ENCODE measurements around the gene DLG2. TPM values are rescaled to one million over a fixed set of nuclear protein-coding genes. Genes with fewer than 3 reads are reported as not detected.

The DLG2 gene
- total RNA-seq, 4 donors from 2014 or later = 6.5 to 14.6 (median 7.2) TPM

DNA sequence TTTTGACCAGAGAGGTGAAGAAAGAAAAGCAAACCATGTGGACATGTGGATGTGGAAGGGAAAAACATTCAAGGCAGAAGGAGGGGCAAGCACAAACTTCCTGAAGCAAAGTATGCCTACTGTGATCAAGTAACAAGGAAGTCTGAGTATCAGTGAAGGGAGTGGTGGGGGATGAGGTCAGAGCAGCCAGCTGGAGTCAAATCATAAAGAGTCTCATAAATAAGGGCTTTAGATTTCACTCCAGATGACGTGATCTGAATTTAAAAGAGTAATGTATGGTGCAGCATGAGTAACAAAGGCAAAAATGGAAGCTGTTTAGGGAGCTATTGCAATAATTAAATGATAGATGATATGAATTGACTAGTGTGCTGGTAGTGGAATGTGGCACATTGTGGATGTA, 1675.6 kb downstream of the DLG2 start:
- no peak for DNase-seq (ENCODE audit: low spot score in 2 of 2)
- Histone ChIP-seq H3K4me3 (no peak overlapping the region), H3K27ac (no peak overlapping the region), H3K27me3 (no peaks in the 10 kb centered on the region), H3K4me1 (no peaks in the 10 kb centered on the region), H3K9me3 (no peaks in the 10 kb centered on the region), H3K36me3 (no peaks in the 10 kb centered on the region)
- 15 to 27% methylated on average over 1 of the region's 1 CpG for WGBS, 2 donors
- TF ChIP-seq EP300 (IDR thresholded peaks at IDR 0.05) (no peak), POLR2A (IDR thresholded peaks at IDR 0.05) (no peak)
- TF ChIP-seq, protein P1, sequence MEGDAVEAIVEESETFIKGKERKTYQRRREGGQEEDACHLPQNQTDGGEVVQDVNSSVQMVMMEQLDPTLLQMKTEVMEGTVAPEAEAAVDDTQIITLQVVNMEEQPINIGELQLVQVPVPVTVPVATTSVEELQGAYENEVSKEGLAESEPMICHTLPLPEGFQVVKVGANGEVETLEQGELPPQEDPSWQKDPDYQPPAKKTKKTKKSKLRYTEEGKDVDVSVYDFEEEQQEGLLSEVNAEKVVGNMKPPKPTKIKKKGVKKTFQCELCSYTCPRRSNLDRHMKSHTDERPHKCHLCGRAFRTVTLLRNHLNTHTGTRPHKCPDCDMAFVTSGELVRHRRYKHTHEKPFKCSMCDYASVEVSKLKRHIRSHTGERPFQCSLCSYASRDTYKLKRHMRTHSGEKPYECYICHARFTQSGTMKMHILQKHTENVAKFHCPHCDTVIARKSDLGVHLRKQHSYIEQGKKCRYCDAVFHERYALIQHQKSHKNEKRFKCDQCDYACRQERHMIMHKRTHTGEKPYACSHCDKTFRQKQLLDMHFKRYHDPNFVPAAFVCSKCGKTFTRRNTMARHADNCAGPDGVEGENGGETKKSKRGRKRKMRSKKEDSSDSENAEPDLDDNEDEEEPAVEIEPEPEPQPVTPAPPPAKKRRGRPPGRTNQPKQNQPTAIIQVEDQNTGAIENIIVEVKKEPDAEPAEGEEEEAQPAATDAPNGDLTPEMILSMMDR (IDR thresholded peaks at IDR 0.05) = no peak

DNA sequence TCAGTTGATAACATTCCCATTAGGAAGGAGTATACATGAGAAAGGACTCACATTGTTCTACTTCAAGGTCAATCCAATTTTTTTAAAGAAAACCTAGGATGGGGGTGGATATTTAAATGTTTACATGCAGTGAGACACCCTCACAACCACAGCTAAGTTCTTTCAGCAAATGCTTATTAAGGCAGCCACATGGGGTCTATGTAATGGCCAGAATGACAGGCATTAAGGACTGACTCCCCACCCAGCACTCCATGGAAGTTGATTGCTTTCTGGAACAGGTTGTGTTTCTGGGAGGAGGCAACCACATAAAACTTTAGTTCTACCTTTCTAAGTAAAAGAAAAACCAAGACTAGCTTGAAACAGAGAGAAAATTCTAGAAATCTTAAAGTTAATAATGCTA, 1678.9 kb downstream of the DLG2 start:
- TF ChIP-seq, protein P1 (IDR thresholded peaks at IDR 0.05) = no peak
- TF ChIP-seq POLR2A (IDR thresholded peaks at IDR 0.05) (no peak), EP300 (IDR thresholded peaks at IDR 0.05) (no peak)
- no peaks in the 10 kb centered on the region for H3K27me3 ChIP-seq
- no peak for DNase-seq (ENCODE audit: low spot score in 2 of 2)

GRCh38 chr11:83945976-83946375, 1681.2 kb downstream of the DLG2 start:
- WGBS, 2 donors = 93 to 99% methylated on average over 7 of the region's 7 CpGs
- Histone ChIP-seq H3K4me1 (no peaks in the 10 kb centered on the region), H3K9me3 (no peaks in the 10 kb centered on the region), H3K36me3 (no peaks in the 10 kb centered on the region), H3K27ac (no peak overlapping the region), H3K27me3 (no peaks in the 10 kb centered on the region), H3K4me3 (no peak overlapping the region)
- no peak for DNase-seq (ENCODE audit: low spot score in 2 of 2)
- TF ChIP-seq EP300 (IDR thresholded peaks at IDR 0.05) (no peak), POLR2A (IDR thresholded peaks at IDR 0.05) (no peak)
- TF ChIP-seq, protein P1 (IDR thresholded peaks at IDR 0.05) = no peak

More for the DNA sequence above, 1678.9 kb downstream of the DLG2 start:
- no peaks in the 10 kb centered on the region for H3K9me3 ChIP-seq
- H3K4me1 ChIP-seq = no peaks in the 10 kb centered on the region
- no peaks in the 10 kb centered on the region for H3K36me3 ChIP-seq
- H3K27ac ChIP-seq = no peak overlapping the region
- no peak overlapping the region for H3K4me3 ChIP-seq

GRCh38 chr11:83941050-83941449, 1686.1 kb downstream of the DLG2 start:
- no peak for TF ChIP-seq EP300 (IDR thresholded peaks at IDR 0.05)
- no peak for TF ChIP-seq POLR2A (IDR thresholded peaks at IDR 0.05)
- Histone ChIP-seq H3K4me1 (no peaks in the 10 kb centered on the region), H3K27ac (no peak overlapping the region), H3K36me3 (no peaks in the 10 kb centered on the region), H3K4me3 (no peak overlapping the region), H3K9me3 (no peaks in the 10 kb centered on the region), H3K27me3 (no peaks in the 10 kb centered on the region)
- WGBS, 2 donors = 85 to 90% methylated on average over 1 of the region's 1 CpG
- DNase-seq (ENCODE audit: low spot score in 2 of 2) = no peak

- WGBS, 2 donors = 30 to 50% methylated on average over 1 of the region's 1 CpG
- no peaks in the 10 kb centered on the region for H3K27me3 ChIP-seq
- H3K4me1 ChIP-seq = no peaks in the 10 kb centered on the region
- H3K36me3 ChIP-seq = no peaks in the 10 kb centered on the region
- H3K9me3 ChIP-seq = no peaks in the 10 kb centered on the region
- no peak overlapping the region for H3K27ac ChIP-seq
- TF ChIP-seq, protein P1 (IDR thresholded peaks at IDR 0.05) = no peak
- TF ChIP-seq POLR2A (IDR thresholded peaks at IDR 0.05) (no peak), EP300 (IDR thresholded peaks at IDR 0.05) (no peak)
- H3K4me3 ChIP-seq = no peak overlapping the region
- DNase-seq (ENCODE audit: low spot score in 2 of 2) = no peak
These were observed 1689.0 kb downstream of the DLG2 start for GRCh38 chr11:83938148-83938547.

GRCh38 chr11:83933008-83933407, 1694.1 kb downstream of the DLG2 start:
- H3K27me3 ChIP-seq = no peaks in the 10 kb centered on the region
- 64 to 76% methylated on average over 3 of the region's 3 CpGs for WGBS, 2 donors
- TF ChIP-seq POLR2A (IDR thresholded peaks at IDR 0.05) (no peak), EP300 (IDR thresholded peaks at IDR 0.05) (no peak)
- TF ChIP-seq, protein P1 (IDR thresholded peaks at IDR 0.05) = no peak
- H3K27ac ChIP-seq = no peak overlapping the region
- no peaks in the 10 kb centered on the region for H3K36me3 ChIP-seq
- no peaks in the 10 kb centered on the region for H3K9me3 ChIP-seq
- DNase-seq (ENCODE audit: low spot score in 2 of 2) = no peak
- H3K4me3 ChIP-seq = no peak overlapping the region
- H3K4me1 ChIP-seq = no peaks in the 10 kb centered on the region

Measured in tibial nerve (tissue), 4 donors.